Activated T-cell treated with anti-CD3 and anti-CD28 coated beads for 1 hour (primary cell): ENCODE data around the gene SEMA6B.
"Not testable (repeated sequence)": the region's sequence is repeated elsewhere in the genome, so short reads cannot be mapped to it uniquely, and the experiment has no call there.

Experiments used
- DNase-seq: peaks from one replicate; pipeline ENCODE4 v3.0.0-alpha.2; 2020; ENCODE audit warnings: low read depth

The SEMA6B gene

DNA sequence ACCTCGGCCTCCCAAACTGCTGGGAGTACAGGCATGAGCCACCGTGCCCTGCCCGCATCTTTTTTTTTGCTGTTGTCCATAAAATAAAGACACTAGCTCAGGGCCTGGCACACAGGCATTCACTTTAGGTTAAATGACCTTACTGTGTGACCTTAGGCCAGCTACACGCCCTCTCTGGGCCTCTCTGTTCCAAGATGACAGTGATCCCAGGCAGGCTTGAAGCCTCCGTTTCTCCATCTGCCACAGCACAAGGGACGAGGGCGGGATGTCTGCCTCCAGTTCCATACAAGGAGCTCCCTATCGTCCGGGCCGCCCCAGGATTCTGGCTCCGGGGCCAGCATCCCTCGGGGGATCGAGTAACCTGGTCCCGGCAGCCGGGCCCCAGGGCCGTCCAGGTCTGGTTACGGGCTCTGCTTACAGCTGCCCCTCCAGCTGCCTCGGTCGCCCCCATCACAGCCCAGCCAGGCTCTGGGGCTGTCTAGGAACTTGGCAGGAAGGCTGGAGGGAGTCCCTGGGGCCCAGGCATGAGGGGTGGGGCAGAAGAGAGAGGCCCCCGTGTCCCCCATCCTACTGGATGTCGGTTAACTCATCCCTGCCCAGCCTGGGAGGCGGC lies 11.9 kb upstream of the SEMA6B start:
- no peak for DNase-seq

DNA sequence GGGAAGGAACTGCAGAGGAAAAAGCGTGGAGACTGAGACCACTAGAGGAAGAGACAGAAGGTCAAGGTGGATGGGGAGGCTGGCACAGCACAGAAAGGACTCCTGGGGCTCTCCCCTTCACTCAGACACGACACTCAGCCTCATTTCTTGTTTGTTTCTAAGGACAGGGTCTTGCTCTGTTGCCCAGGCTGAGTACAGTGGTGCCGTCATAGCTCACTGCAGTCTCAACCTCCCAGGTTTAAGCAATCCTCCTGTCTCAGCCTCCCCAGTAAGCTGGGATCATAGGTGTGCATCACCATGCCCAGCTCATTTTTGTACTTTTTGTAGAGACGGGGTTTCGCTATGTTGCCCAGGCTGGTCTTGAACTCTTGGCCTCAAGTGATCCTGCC lies 11.4 kb upstream of the SEMA6B start:
- no peak for DNase-seq

DNA sequence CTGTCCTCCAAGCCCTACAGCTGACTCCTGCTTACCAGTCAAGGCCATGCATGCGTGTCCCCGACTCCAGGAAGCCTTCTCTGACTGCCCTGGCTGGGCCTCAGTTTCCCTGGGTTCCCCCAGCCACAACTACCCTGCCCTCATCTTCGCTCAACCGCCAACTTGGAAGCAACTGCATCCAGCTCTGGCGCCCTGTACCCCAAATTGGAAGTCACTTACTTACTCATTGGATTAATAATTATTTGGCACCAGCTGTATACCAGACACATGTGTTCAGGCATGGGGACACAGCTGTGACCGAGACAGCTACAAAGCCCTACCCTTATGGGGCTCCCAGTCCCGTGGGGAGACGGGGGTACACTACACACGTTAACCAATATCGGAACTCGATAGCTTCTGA lies 10.9 kb upstream of the SEMA6B start:
- no peak for DNase-seq

DNA sequence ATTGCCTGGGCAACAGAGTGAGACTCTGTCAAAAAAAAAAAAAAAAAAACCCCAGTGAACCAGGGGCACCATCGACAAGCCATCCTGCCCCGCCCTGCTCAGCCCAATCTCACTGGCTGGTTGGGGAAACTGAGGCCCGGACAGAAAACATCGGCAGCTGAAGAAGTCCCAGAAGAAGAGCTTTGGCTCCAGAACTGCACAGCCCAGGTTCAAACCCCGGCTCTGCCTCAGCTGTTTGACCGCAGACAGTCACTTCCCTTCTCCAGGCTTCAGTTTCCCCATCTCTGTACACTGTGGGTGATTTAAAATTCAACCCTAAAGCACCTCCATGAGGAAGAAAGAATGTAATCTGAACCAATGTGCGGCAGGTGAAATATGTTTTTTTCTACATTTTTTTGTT lies 9.4 kb upstream of the SEMA6B start:
- no peak for DNase-seq

DNA sequence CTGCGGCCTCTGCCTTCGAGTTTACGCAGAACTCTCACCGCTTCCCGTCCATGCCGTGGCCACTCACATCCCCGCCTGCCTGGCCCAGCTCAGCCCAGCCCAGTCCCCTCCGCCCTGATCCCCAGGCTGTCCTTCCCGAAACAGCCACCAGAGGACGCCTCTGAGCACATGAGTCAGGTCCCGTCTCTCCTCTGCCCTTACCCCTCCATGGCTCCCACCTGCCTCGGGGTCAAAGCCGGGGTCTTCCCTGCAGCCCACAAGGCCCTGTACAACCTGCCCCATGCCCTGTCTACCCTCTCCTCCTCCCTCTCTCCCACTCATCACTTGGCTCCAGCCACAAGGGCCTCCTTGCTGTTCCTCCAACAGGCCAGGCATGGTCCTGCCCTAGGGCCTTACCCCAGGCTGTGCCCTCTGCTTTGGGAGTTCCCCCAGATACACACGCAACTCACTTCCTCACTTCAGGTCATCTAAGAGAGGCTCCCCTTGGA lies 8.1 kb upstream of the SEMA6B start:
- peak; percentile 59 for DNase-seq

DNA sequence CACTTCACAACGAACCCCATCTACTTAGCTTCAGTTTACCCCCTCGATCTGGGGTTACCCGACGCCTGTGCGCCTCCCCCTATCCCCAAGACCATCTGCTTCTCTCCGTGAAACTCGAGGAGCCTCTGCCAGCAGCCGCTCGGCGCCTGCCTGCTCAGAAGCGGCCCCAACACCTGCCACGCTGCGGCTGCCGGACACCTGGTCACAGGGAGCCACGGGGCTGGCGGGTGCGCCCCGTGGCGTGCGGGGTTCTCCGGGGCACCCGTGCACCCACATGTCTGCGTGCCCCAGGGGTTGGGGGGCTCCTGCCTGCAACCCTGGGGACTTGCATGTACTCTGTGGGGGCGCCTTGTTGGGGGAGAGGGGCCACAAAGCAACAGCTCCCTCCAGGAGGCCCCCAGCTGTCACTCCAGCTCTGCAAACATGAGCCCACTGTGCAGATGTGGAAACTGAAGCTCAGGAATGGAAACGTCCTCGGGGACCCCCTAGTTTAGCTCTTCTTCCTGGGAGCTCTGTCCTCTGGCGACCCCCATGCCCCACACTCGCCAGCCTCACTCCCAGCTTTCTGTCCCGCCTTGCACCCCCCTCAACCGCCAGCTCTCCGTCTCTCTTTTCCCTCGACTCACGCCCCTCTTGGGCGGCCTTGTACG lies 7.0 kb upstream of the SEMA6B start:
- DNase-seq, result no peak

DNA sequence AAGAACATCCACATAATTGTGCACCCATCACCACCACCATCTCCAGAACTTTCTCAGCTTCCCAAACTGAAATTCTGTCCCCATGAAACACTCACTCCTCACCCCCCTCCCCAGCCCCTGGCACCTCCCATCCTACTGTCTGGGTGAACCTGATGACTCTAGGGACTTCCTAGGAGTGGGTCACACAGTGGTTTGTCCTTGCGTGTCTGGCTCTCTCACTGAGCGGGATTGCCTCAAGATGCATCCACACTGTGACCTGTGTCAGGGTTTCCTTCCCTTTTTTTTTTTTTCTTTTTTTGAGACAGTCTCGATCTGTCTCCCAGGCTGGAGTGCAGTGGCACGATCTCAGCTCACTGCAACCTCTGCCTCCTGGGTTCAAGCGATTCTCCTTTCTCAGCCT lies 4.1 kb upstream of the SEMA6B start:
- not testable (repeated sequence) for DNase-seq

DNA sequence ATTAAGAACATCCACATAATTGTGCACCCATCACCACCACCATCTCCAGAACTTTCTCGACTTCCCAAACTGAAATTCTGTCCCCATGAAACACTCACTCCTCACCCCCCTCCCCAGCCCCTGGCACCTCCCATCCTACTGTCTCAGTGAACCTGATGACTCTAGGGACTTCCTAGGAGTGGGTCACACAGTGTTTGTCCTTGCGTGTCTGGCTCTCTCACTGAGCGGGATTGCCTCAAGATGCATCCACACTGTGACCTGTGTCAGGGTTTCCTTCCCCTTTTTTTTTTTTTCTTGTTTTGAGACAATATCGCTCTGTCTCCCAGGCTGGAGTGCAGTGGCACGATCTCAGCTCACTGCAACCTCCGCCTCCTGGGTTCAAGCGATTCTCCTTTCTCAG lies 2.6 kb upstream of the SEMA6B start:
- not testable (repeated sequence) for DNase-seq

DNA sequence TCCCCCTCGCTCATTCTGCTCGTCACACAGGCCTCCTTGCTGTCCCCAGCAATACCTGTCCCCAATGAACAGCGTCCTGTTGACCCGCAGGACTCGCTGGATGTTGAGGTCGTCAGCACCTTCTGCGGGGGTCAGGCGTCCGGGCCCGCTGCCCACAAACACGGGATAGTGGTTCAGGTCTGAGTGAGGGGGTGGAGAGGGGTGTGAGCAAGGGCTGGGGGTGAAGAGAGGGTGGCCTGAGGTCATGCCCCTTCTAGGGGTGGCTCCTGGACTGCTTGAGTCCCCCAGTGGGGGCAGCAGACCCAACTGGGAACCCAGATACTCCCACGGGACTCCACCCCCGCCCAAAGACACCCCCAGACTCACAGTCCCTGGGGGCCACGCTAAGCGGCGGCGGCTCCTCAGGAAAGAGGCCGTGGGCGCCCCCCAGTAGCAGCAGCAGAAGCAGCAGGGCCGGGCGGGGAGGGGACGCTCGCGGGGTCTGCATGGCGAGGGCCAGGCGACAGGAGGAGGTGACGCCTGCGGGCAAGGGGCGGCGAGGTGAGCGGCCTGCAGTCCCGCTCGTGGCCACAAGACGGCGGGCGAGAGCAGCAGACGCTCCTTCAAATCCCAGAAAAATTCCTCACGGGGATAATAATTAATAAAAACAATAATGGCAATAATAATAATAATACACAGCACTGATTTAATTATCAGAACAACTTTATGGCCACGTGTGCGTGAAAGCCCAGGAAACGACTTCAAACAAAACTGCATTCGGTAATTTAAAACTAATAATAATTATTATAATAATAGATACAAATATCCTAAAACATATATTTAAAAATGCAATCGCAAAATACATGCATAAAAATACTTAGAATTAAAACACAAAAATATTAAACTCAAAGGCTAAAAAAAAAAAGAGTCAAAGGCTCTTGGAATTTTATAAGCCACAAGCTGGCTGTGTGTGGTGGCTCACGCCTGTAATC lies 1.2 kb downstream of the SEMA6B start:
- DNase-seq, result peak; percentile 14

DNA sequence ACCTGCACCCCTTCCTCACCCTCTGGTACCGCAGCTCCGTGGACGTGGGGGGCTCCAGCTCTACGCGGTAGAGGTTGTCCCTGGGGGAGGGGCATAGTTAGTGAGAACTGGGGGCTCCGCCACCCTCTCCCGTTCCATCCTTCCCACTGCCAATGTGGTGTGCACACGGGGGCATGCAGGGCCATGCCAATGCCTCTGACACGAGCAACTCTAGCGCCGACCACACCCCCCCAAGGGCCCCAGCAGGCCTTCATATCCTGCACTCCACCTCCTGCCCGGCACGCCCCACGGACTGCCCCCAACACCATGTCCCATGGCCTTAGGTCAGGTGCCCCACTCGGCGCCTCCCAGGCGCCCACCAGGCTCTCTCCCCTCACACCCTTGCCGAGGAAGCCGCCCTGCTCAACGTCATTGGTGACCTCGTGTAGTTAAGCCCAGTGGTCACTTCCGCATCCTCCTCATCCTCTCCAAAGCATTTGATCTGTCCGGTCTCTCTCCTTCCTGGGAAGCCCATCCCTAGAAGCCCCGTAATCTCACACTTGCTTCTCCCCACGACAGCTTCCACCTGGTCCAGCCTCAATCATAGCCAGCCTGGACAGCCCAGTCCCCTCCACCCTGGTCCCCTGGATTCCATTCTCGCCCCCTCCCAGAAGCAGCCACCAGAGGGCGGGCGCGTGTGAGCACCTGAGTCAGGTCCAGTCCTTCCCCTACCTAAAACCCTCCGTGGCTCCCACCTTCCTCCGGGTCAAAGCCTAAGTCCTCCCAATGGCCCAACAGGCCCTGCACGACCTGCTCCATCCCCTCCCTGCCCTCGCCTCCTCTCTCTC lies 2.1 kb downstream of the SEMA6B start:
- DNase-seq, result peak; percentile 9

DNA sequence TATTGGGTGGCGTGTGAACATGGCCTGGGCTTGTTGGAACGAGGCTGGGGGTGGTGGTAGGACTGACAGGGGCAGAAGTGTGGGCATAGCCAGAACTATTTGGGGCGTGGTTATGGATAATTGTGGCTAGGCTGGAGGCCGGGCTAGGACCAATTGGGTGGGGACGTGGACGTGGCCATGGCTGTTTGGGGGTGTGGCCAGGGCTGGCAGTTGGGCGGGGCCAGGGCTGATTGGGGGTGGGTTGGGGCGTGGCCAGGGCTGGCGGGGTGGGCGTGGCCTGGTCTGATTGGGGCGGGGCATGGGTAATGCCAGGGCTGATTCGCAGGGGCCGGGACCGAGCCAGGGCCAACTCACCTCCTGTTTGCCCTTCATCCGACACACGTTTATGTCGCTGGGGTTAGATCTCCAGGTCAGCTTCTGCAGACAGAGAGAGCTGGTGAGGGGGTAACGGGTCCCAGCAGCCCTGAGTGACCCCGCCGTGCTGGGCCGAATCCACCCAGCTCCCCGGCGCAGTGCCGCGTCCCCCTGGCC lies 2.8 kb downstream of the SEMA6B start:
- no peak for DNase-seq

DNA sequence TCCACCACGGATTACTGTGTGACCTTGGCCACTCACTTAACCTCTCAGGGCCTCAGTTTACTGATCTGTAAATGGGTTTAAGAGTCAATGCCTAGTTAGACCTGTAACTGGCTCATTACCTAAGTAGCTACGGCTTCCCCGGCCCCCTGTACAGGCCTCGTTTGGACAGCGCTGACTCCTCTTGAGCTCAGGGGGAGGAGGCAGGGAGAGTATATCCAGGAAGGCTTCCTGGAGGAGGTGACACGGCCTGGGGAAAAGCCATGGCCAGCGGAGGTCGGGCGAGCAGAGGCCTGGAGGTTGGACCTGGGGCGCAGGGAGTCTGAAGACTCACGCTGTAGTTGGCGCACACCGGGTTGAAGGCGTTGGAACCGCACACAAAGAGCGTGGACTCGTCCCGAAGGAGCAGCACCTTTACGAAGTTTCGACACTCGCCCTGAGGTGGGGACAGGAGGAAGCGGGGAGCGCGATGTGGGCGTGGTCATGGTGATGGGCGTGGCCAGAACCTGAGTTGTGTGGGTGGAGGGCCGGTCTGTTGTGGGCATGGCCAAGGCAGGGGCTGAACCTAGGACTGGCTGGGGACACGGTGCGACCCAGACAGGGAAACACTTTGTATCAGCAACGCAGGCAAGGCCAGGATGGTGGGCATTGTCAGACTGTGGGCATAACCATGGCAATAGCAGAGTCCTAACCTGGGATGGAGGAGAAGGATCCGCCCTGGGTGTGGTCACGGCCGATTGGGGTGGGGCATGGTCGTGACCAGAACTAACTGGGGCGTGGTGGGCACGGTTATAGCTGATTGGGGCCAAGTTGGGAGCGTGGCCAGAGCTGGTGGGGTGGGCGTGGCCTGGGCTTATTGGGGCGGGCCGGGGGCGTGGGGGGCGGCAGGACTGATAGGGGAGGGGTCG lies 3.6 kb downstream of the SEMA6B start:
- DNase-seq, result no peak

DNA sequence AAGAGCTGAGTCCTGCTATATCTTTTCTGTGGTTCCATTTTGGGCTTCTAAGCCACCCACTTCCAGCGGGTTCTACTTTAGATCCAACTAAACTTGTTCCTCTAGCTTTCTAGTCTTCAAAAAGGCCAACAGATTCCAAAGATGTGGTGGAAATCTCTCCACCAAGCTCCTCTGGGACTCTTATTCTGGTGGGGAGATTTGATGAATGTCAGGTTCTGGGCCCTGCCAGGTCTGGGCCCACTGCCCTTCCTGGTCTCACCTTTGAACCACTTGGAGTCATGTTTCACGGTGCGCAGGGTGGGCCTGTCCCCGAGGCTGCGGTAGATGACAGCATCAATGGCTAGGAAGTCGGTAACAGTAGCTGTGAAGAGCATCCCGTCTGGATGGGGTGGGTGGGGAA lies 4.8 kb downstream of the SEMA6B start:
- DNase-seq, result no peak

DNA sequence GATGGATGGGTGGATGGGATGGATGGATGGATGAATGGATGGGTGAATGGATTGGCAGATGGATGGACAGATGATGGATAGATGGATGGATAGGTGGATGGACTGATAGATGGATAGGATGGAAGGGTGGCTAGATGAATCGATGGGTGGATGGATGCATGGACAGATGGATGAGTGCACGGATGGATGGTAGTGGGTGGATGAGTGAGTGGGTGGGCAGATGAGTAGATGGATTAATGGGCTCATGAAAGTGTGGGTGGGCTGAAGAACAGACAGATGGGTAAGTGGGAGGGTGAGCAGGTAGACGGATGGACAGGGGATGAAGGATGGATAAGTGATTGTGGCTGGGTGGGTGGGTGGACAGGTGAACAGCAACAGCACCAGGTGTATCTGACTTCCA lies 5.7 kb downstream of the SEMA6B start:
- no peak for DNase-seq

DNA sequence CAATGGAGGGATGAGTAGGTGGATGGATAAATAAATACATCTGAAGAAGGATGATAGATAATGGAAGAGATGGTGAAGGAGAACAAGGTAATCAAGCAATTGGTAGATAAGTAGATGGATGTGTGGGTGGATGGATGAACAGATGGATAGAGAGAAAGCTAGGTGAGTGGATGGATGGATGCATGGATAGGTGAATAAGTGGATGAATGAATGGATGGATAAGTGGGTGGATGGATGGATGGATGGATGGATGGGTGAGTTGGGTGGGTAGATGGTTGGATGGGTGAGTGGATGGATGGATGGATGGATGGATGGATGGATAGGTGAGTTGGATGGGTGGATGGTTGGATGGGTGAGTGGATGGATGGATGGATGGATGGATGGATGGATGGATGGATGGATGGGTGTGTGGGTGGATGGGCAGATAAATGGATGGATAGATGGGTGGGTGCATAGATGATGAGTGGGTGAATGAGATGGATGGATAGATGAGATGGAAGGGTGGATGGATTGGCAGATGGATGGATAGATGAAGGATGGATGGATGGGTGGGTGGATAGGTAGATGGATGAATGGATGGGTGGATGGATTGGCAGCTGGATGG lies 6.3 kb downstream of the SEMA6B start:
- no peak for DNase-seq

DNA sequence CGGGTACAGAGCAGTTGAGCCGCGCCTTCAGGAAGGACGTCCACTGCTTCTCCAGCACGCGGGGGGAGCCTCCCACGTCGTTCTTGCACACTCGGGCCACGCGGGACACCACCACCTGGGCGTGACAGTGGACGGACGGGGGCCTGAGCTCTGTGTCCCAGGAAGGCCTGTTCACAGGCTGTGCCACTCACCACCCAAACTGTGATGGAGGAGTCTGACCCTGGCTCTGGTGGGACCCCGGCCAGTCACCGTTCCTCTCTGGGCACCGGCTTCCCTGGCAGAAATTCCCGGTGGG lies 7.0 kb downstream of the SEMA6B start:
- DNase-seq, result no peak

DNA sequence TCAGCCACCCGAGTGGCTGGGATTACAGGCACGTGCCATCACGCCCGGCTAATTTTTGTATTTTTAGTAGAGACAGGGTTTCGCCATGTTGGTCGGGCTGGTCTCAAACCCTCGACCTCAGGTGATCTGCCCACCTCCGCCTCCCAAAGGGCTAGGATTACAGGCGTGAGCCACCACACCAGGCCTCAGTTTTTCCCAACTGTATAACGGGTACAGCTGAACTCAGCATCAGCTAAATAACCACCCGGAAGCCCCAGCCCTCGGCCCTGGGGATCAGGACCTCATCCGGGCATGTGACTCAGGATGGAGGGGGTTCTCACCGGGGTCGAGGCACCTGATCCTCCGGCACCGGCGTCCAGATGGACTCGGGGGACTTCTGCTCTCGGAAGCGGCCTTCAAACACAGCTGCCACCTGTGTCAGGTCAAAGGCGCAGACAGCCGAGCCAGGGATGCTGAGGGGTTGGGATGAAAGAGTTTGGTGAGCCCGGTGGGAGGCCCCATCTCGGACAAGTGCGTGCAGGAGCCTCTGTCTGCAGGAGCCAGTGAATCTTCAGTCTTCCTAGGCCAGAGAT lies 8.9 kb downstream of the SEMA6B start:
- DNase-seq, result no peak

DNA sequence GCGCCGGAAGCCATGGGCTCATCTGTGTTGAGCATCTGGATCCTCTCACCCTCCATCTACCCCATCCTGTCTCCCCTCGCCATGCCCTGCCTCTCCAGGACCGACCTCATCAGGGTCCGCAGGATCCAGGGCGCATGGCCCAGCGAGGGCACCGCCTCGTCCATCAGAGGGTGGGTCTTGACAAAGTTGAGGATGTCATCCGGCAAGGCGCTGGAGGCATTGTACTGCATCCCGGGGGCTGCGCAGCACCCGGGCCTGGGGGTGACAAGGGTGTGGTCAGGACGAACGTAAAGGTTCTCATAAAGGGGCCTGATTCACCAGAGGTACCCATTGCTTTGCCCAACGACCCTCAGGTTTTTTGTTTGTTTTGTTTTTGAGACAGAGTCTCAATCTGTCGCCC lies 9.5 kb downstream of the SEMA6B start:
- DNase-seq, result no peak

DNA sequence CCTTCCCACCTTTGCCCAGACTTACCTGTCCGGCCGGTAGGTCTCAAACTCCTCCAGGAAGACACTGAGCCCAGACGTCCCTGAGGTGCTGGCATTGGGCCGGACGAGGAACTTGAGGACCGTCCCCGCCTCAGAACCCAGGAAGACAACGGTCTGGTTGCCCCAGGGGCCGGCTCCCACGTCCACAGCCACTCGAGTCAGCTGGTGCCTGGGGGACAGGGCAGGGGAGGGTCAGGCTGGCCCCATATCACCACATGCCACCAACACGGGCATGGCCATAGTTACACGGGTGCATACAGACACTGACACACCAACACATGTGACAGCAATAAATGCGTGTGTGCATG lies 11.3 kb downstream of the SEMA6B start:
- DNase-seq, result no peak
